GM13976 (cell line): Measurements from ENCODE around the gene PRCD.

ENCODE experiments used
- DNase-seq: peaks from one replicate; pipeline ENCODE4 v3.0.0; 2012; ENCODE audit warnings: low spot score
- in situ Hi-C: fragments of 300-500 bp; cut with MboI; formaldehyde crosslinking; loops from one replicate; pipeline ENCODE4 v1.12.0; 2022; ENCODE audit warnings: low sequenced_read_pairs, mixed read lengths, inconsistent platforms; ENCODE audit not compliant: unreplicated experiment
- TF ChIP-seq, protein P1 (sequence below): IDR thresholded peaks from 2 replicates; pipeline ENCODE4 v1.5.1; 2012; ENCODE audit warnings: borderline replicate concordance, mild to moderate bottlenecking; ENCODE audit not compliant: insufficient read depth; ENCODE audit errors: extremely low read depth, missing control alignments, control extremely low read depth

Gene PRCD

DNA sequence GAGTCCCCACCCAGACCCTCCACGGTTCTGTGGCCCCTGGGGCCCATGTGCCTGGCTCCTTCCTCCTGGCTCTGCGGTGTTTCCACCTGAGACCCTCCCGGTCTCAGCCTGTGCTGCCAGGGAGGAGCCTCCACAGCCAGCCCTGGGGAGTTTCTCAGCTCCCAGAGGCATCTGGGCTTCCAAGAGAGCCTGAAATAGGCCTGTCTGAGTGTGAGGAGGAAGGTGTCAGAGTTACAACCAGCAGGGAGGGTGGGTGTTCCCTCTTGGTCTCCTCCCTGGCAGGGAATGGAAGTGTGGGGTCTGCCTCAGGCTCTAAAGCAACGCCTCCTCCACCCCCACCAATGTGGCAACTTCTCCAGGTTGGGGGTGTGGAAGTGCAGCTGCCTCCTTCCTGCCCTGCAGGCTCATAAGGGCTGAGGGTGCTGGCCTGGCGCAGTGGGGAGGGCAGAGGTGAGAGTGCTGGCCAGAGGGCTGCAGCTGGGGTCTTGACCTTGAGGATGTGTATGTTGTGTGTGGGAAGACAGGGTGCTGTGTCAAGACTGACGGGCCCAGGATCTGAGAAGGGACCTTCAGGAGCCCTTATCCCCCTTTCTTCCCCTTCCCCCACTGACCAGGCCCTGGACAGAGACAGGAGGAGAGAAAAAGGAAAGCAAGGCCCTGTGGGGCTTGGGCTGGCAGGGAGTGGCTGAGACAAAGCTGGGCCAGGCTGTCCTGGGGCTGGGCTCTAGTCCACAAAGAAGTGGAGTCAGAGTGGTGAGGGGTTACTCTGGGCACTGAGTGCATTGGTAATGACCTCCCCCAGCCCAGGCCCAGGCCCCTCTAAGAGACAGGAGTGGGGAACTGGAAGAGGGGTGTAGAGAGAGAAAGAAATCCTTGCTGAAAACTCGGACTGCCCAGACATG, 4.8 kb upstream of the PRCD start:
- no peak for DNase-seq
- in situ Hi-C loops = no loop called here
- TF ChIP-seq, protein P1, sequence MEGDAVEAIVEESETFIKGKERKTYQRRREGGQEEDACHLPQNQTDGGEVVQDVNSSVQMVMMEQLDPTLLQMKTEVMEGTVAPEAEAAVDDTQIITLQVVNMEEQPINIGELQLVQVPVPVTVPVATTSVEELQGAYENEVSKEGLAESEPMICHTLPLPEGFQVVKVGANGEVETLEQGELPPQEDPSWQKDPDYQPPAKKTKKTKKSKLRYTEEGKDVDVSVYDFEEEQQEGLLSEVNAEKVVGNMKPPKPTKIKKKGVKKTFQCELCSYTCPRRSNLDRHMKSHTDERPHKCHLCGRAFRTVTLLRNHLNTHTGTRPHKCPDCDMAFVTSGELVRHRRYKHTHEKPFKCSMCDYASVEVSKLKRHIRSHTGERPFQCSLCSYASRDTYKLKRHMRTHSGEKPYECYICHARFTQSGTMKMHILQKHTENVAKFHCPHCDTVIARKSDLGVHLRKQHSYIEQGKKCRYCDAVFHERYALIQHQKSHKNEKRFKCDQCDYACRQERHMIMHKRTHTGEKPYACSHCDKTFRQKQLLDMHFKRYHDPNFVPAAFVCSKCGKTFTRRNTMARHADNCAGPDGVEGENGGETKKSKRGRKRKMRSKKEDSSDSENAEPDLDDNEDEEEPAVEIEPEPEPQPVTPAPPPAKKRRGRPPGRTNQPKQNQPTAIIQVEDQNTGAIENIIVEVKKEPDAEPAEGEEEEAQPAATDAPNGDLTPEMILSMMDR = no peak

DNA sequence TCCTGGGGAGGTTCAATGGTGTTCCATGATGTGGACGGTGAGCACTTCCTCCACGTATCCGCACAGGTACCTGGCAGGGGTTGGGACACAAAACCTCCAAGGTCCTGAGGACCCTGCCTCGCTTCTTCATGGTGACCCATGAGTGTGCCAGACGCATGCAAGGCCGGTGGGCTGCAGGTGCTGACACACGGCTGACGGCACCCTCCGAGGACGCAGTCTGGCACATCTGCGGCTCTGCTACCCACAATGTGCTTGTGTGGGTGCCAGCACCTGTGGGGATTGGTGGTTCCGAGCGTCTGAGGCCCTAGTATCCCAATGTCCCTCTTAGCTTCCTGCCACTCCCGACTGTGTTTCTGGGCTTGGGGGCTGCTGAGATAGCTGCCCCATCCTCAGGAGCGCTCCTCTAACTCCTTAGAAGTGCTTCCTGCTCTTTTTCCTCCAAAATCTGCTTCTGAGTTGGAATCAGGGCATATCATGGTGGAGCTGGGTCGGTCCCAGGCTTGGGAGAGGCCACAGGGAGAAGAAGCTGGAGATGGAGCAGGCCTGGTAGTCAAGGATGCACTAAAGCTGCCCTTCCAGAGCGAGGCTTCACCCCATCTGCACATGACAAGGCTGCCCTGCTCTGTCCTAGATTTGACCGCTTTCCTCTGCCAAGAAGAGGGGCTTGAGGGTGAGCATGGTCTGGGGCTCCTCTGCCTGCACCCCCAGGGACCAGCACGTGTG, 3.9 kb upstream of the PRCD start:
- no peak for DNase-seq
- TF ChIP-seq, protein P1 = no peak
- in situ Hi-C loops = no loop called here

DNA sequence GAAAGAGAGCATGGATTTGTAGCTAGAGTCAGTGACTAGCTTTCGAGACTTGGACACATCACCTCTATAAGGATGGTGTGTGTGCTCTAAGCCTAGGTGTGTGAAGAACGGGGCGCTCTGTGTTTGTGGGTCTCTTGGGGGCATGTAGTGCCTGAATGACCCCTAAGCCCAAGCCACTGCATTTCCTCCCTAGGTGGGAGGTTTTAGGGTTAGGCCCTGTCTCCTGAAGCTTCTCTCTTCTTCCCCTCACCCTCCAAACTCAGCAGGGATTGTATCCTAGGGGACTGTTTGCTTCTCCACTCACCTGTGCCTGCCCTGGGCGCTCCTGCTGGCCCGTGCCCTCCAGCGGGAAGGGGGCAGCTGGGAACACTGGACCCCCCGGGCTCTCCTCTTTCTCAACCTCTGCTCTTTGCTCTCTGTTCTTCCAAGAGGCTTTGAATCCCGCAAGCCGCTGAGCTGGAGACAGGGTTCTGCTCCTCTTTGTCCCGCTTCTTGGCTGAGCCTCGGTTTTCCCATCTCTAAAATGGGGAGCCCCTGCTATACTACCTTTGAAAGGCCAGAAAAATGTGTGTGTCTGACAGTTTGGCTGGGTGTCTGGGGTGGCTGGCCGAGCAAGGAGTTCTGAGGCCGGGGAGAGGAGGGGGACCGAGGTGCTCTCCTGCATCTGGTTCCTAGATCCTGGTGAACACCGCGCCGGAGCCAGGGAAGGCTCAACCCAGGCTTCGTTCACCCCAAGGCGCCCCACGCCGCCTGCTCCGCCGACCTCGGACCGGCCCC, 3.1 kb upstream of the PRCD start:
- in situ Hi-C loops = no loop called here
- TF ChIP-seq, protein P1 = no peak
- DNase-seq = no peak

DNA sequence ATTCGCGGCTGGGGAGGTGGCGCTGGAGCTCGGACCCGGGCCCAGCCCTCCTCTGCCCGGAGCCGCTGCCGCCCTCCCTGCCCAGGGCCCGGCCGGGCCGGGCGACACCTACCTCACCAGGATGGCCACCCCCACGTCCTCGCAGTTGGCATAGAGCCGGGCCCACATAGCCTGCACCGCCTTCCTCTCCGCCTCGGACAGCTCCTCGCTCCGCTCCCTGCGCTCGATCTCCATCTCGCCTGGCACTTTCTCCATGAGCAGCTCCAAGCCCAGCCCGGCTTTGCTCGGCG, 2.6 kb upstream of the PRCD start:
- in situ Hi-C loops = no loop called here
- TF ChIP-seq, protein P1 = no peak
- DNase-seq = no peak

DNA sequence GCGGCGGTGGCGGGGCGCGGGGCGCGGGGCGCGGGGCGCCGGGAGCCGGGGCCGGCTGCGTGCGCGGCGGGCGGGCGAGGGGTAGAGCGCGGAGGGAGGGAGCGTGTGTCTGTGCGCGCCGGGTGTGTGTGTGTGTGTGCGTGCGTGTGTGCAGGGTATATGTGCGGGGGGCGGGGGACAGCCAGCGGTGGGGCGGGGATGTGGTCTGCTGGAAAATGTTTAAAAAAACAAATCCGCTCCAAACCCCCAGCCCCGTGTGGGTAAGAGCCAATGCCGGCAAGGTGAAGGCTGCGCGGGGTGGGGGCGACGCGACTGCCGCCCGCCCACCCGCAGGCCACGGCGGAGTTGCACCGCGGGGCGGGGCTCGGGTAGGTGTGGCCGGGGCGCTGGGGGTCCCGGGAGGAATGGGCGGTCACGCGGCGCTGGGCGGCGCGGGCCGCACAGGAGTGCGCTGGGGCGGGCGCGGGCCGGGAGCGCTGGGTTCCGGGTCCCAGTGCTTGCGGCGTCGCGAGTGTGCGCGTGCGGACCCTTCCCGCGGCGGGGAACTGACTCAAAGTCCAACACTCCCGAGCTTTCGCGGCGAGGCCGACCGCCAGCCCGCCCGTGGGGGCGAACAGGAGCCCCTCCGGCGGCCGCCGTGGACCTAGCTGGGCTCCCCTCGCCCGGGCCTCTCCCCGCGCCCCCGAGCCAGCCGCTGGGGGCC, 2.1 kb upstream of the PRCD start, which contains the start of gene CYGB:
CYGB (minus strand) TSS at position 132 of the 703 bp plus-strand sequence. CDS start 167 bp downstream, outside the sequence.
- in situ Hi-C loops = no loop called here
- DNase-seq = no peak
- TF ChIP-seq, protein P1 = no peak
